Stimulated activated CD8-positive, alpha-beta memory T cell treated with anti-CD3 and anti-CD28 coated beads, Interleukin-4, amount 100 ng/mL, for 1 hour (primary cell): ENCODE measurements around the gene TERT.
"Not testable (repeated sequence)": the region's sequence is repeated elsewhere in the genome, so short reads cannot be mapped to it uniquely, and the experiment has no call there.

Experiments
- DNase-seq, 2 donors: peaks; one replicate each; pipeline ENCODE4 v3.0.0-alpha.2; 2020; ENCODE audit warnings: low read depth in 2 of 2, low spot score in 1 of 2

The TERT gene

GRCh38 chr5:1243487-1244130, 51.3 kb downstream of the TERT start:
- no peak for DNase-seq

- no peak for DNase-seq
Measured at GRCh38 chr5:1242733-1243486, 52.0 kb downstream of the TERT start.

- no peak for DNase-seq
Measured at GRCh38 chr5:1241509-1242080, 53.3 kb downstream of the TERT start.

- no peak for DNase-seq
Measured at GRCh38 chr5:1240496-1241260, 54.2 kb downstream of the TERT start.

- DNase-seq, result no peak
Measured at GRCh38 chr5:1239505-1240251, 55.2 kb downstream of the TERT start.

- no peak for DNase-seq
Measured at GRCh38 chr5:1235838-1236237, 59.0 kb downstream of the TERT start.

- DNase-seq, result no peak
Measured at GRCh38 chr5:1235379-1235778, 59.5 kb downstream of the TERT start.

- no peak for DNase-seq
Measured at GRCh38 chr5:1232780-1233179, 62.1 kb downstream of the TERT start.

- DNase-seq, result no peak
Measured at GRCh38 chr5:1231354-1231905, 63.4 kb downstream of the TERT start.

GRCh38 chr5:1230551-1230950, 64.3 kb downstream of the TERT start:
- no peak for DNase-seq

GRCh38 chr5:1229822-1230221, 65.0 kb downstream of the TERT start:
- no peak for DNase-seq

- not testable (repeated sequence) for DNase-seq
Measured at GRCh38 chr5:1229023-1229422, 65.8 kb downstream of the TERT start.

- DNase-seq, result no peak
Measured at GRCh38 chr5:1228120-1228519, 66.7 kb downstream of the TERT start.

- no peak for DNase-seq
Measured at GRCh38 chr5:1227667-1228066, 67.2 kb downstream of the TERT start.

- no peak for DNase-seq
Measured at GRCh38 chr5:1226839-1227581, 67.9 kb downstream of the TERT start.

- DNase-seq, result no peak
Measured at GRCh38 chr5:1226231-1226630, 68.6 kb downstream of the TERT start.

GRCh38 chr5:1225081-1225480, 69.8 kb downstream of the TERT start, which contains the start of gene SLC6A18:
SLC6A18 (plus strand) TSS chr5:1225381; CDS start chr5:1225478, 97 bp downstream.
- no peak for DNase-seq

GRCh38 chr5:1224631-1225030, 70.2 kb downstream of the TERT start:
- DNase-seq, result no peak

GRCh38 chr5:1223278-1223670, 71.6 kb downstream of the TERT start:
- no peak for DNase-seq
